HepG2 (cell line): ENCODE results near the gene MAVS. TPM values are rescaled to one million over a fixed set of nuclear protein-coding genes. Genes with fewer than 3 reads are reported as not detected.

ENCODE experiments used
- FOXK1 ChIP-seq: sonication (generic); formaldehyde crosslinking; IDR thresholded peaks from 2 replicates; pipeline ENCODE4 v1.4.0; 2020; ENCODE audit warnings: low read depth, missing genetic modification reagents, borderline replicate concordance
- GATAD2A ChIP-seq: IDR thresholded peaks from 2 replicates; pipeline ENCODE4 v1.6.1; 2016
- HDAC2 ChIP-seq: sonication (generic); formaldehyde crosslinking; IDR thresholded peaks from 2 replicates; pipeline ENCODE4 v1.4.0; 2020; ENCODE audit warnings: missing genetic modification reagents
- LCORL ChIP-seq, 2 experiments: fragments of 450-650 bp in 1 of 2; sonication (generic) in 1 of 2; formaldehyde crosslinking in 1 of 2; IDR thresholded peaks; 2 replicates each; pipeline versions ENCODE4 v1.5.0 to v1.6.1; 2017 to 2020; ENCODE audit warnings: antibody characterized with exemption in 1 of 2, missing genetic modification reagents in 1 of 2
- MED1 ChIP-seq: sonication (generic); formaldehyde crosslinking; IDR thresholded peaks from 2 replicates; pipeline ENCODE4 v1.4.0; 2020; ENCODE audit warnings: missing genetic modification reagents
- NFE2 ChIP-seq: sonication (generic); formaldehyde crosslinking; IDR thresholded peaks from 2 replicates; pipeline ENCODE4 v1.4.0; 2020; ENCODE audit warnings: missing genetic modification reagents
- POLR2A ChIP-seq, 2 experiments: IDR thresholded peaks; 2 replicates each; pipeline ENCODE4 v1.6.1; 2011; ENCODE audit warnings: low read depth in 2 of 2, low read length in 2 of 2, mild to moderate bottlenecking in 1 of 2, moderate library complexity in 1 of 2; ENCODE audit not compliant: insufficient read depth in 1 of 2
- POLR2G ChIP-seq: fragments of 200-400 bp; formaldehyde crosslinking; IDR thresholded peaks from 2 replicates; pipeline ENCODE4 v1.6.1; 2018; ENCODE audit warnings: mild to moderate bottlenecking, low read depth, low read length, moderate library complexity
- RAD51 ChIP-seq: fragments of 450-650 bp; IDR thresholded peaks from 2 replicates; pipeline ENCODE4 v1.6.1; 2016; ENCODE audit warnings: borderline replicate concordance
- SALL1 ChIP-seq: sonication (generic); formaldehyde crosslinking; IDR thresholded peaks from 2 replicates; pipeline ENCODE4 v1.8.0; 2022; ENCODE audit warnings: mild to moderate bottlenecking, missing genetic modification reagents
- SIX4 ChIP-seq: sonication (generic); formaldehyde crosslinking; IDR thresholded peaks from 2 replicates; pipeline ENCODE4 v1.4.0; 2020; ENCODE audit warnings: missing genetic modification reagents
- SSRP1 ChIP-seq: IDR thresholded peaks from 2 replicates; pipeline ENCODE4 v1.6.1; 2016; ENCODE audit warnings: control low read depth
- YEATS4 ChIP-seq: sonication (generic); formaldehyde crosslinking; IDR thresholded peaks from 2 replicates; pipeline ENCODE4 v1.4.0; 2020; ENCODE audit warnings: missing genetic modification reagents, borderline replicate concordance
- ZFX ChIP-seq: sonication (generic); formaldehyde crosslinking; IDR thresholded peaks from 2 replicates; pipeline ENCODE4 v1.4.0; 2020; ENCODE audit warnings: mild to moderate bottlenecking, low read depth, missing genetic modification reagents, moderate library complexity
- ZMYM3 ChIP-seq: sonication (generic); formaldehyde crosslinking; IDR thresholded peaks from 2 replicates; pipeline ENCODE4 v1.5.1; 2020; ENCODE audit warnings: mild to moderate bottlenecking, missing genetic modification reagents
- ZMYM4 ChIP-seq: sonication (generic); formaldehyde crosslinking; IDR thresholded peaks from 2 replicates; pipeline ENCODE4 v1.8.1; 2023; ENCODE audit warnings: mild to moderate bottlenecking, missing genetic modification reagents
- ZNF121 ChIP-seq: sonication (generic); formaldehyde crosslinking; IDR thresholded peaks from 2 replicates; pipeline ENCODE4 v1.5.0; 2020; ENCODE audit warnings: mild to moderate bottlenecking, missing genetic modification reagents
- ZNF263 ChIP-seq: sonication (generic); formaldehyde crosslinking; IDR thresholded peaks from 2 replicates; pipeline ENCODE4 v1.4.0; 2020; ENCODE audit warnings: missing genetic modification reagents
- ZNF362 ChIP-seq: sonication (generic); formaldehyde crosslinking; IDR thresholded peaks from 2 replicates; pipeline ENCODE4 v1.4.0; 2020; ENCODE audit warnings: missing genetic modification reagents, mild to moderate bottlenecking, borderline replicate concordance
- ZNF512B ChIP-seq: sonication (generic); formaldehyde crosslinking; IDR thresholded peaks from 2 replicates; pipeline ENCODE4 v1.5.1; 2020; ENCODE audit warnings: missing genetic modification reagents, mild to moderate bottlenecking, borderline replicate concordance
- ZNF552 ChIP-seq: sonication (generic); formaldehyde crosslinking; IDR thresholded peaks from 2 replicates; pipeline ENCODE4 v1.9.0; 2022; ENCODE audit warnings: missing genetic modification reagents, mild to moderate bottlenecking, borderline replicate concordance
- ZNF577 ChIP-seq: sonication (generic); formaldehyde crosslinking; IDR thresholded peaks from 2 replicates; pipeline ENCODE4 v1.4.0; 2020; ENCODE audit warnings: mild to moderate bottlenecking, low read depth, missing genetic modification reagents, borderline replicate concordance
- ZNF770 ChIP-seq: sonication (generic); formaldehyde crosslinking; IDR thresholded peaks from 2 replicates; pipeline ENCODE4 v1.5.0; 2020; ENCODE audit warnings: mild to moderate bottlenecking, missing genetic modification reagents
- ZNF782 ChIP-seq: sonication (generic); formaldehyde crosslinking; IDR thresholded peaks from 2 replicates; pipeline ENCODE4 v1.4.0; 2020; ENCODE audit warnings: missing genetic modification reagents, mild to moderate bottlenecking, borderline replicate concordance
- polyA plus RNA-seq, 8 experiments: library from polyadenylated mRNA; depleted of rRNA in 3 of 8; stranded (reverse) in 7 of 8; unstranded in 1 of 8; fragments of >200 nt; fragmentation: Illumina TruSeq in 4 of 8; extraction: Trizol in 4 of 8; gene quantifications; 2 replicates each; pipeline versions ENCODE4 v1.2.1 to v1.2.3, GENCODE V29; 2011 to 2016; ENCODE audit warnings: low read depth in 4 of 8, missing spikeins in 1 of 8, mixed read lengths in 1 of 8; ENCODE audit not compliant: insufficient read depth in 1 of 8
- total RNA-seq, 5 experiments: library from RNA; depleted of rRNA; stranded (reverse); fragments of >200 nt; fragmentation: Illumina TruSeq; extraction: Trizol; gene quantifications; 2 replicates each; pipeline ENCODE4 v1.2.3, GENCODE V29; 2016; ENCODE audit warnings: low read depth in 1 of 5

MAVS gene
- total and polyA plus RNA-seq, 2 of the 13 experiments (the other 11 are each of a cell fraction or from before 2014, with no cell fraction given) = 27.3 to 36.6 TPM

- no peak for TF ChIP-seq ZNF512B (CRISPR knock-in tag)
- TF ChIP-seq POLR2A (IDR thresholded peaks at IDR 0.05; ENCODE audit: insufficient read depth in 1 of 2, low read depth in 2 of 2, low read length in 2 of 2) = 0 out of 4 replicates have a peak, but pooled peaks of 1 of the 2 experiments have one; percentile 32
- peak; percentile 20; the same call in 1 of the 2 replicates for TF ChIP-seq FOXK1
- TF ChIP-seq ZNF121 = peak; percentile 75
- peak; percentile 54 for TF ChIP-seq HDAC2
- TF ChIP-seq ZNF362 (CRISPR knock-in tag) = peak; percentile 53; the same call in 1 of the 2 replicates
- TF ChIP-seq RAD51 = no peak
- 0 out of 2 replicates have a peak, but pooled peaks have one; percentile 18 for TF ChIP-seq ZMYM4 (CRISPR knock-in tag)
- peak; percentile 89 for TF ChIP-seq ZMYM3 (CRISPR knock-in tag)
- TF ChIP-seq ZNF770 (CRISPR knock-in tag) = peak; percentile 69
- TF ChIP-seq ZNF263 (CRISPR knock-in tag) = 0 out of 2 replicates have a peak, but pooled peaks have one; percentile 23
- no peak for TF ChIP-seq SIX4 (CRISPR knock-in tag)
- peak; percentile 36 for TF ChIP-seq GATAD2A
- TF ChIP-seq YEATS4 (CRISPR knock-in tag) = 0 out of 2 replicates have a peak, but pooled peaks have one; percentile 39
- no peak for TF ChIP-seq POLR2G
- 0 out of 2 replicates have a peak, but pooled peaks have one; percentile 66 for TF ChIP-seq ZNF577 (CRISPR knock-in tag)
- TF ChIP-seq SSRP1 (CRISPR knock-in tag) = 0 out of 2 replicates have a peak, but pooled peaks have one; percentile 35
- TF ChIP-seq ZNF782 (CRISPR knock-in tag) = 0 out of 2 replicates have a peak, but pooled peaks have one; percentile 36
- 0 out of 2 replicates have a peak, but pooled peaks have one; percentile 23 for TF ChIP-seq ZFX (CRISPR knock-in tag)
- peak; percentile 56 for TF ChIP-seq MED1 (CRISPR knock-in tag)
- TF ChIP-seq SALL1 (CRISPR knock-in tag) = 0 out of 2 replicates have a peak, but pooled peaks have one; percentile 22
- no peak for TF ChIP-seq NFE2 (CRISPR knock-in tag)
- TF ChIP-seq ZNF552 (CRISPR knock-in tag) = no peak
- TF ChIP-seq LCORL (IDR thresholded peaks at IDR 0.05) = no peak
- TF ChIP-seq LCORL (CRISPR knock-in tag; IDR thresholded peaks at IDR 0.05) = peak; percentile 14; the same call in 1 of the 2 replicates
Measured at GRCh38 chr20:3890999-3891929, 44.6 kb downstream of the MAVS start (continued).
